Thoracic aorta (tissue), 2 donors: ENCODE data around the gene RAB36. TPM values are rescaled to one million over a fixed set of nuclear protein-coding genes. Genes with fewer than 3 reads are reported as not detected.

ENCODE experiments used
- ATAC-seq: fragments of 150-250 bp; one replicate; pipeline ENCODE4 v1.8.0; 2017; ENCODE audit warnings: low read depth; ENCODE audit not compliant: insufficient number of reproducible peaks, low FRiP score
- DNase-seq: peaks from one replicate; pipeline ENCODE4 v3.0.0-alpha.2; 2020; ENCODE audit warnings: low spot score
- H3K27ac ChIP-seq, 2 donors: fragments of 200-600 bp; sonication (generic); 1 replicate in 1 of 2; 2 replicates in 1 of 2; pipeline ENCODE4 v1.5.1; 2016; ENCODE audit warnings: mild to moderate bottlenecking in 2 of 2, moderate library complexity in 2 of 2
- H3K27me3 ChIP-seq: fragments of 200-600 bp; sonication (generic); replicated peaks from 2 replicates; pipeline ENCODE4 v1.6.0; 2016; ENCODE audit warnings: mild to moderate bottlenecking; ENCODE audit not compliant: insufficient read depth
- H3K36me3 ChIP-seq: fragments of 200-600 bp; sonication (generic); one replicate; pipeline ENCODE4 v1.5.1; 2016
- H3K4me1 ChIP-seq, 2 donors: fragments of 200-600 bp; sonication (generic); 1 replicate in 1 of 2; 2 replicates in 1 of 2; pipeline versions ENCODE4 v1.5.1 to v1.6.0; 2016; ENCODE audit warnings: low read depth in 2 of 2, mild to moderate bottlenecking in 1 of 2; ENCODE audit not compliant: control insufficient read depth in 1 of 2
- H3K4me3 ChIP-seq: fragments of 200-600 bp; sonication (generic); 2 replicates; pipeline ENCODE4 v1.5.1; 2016; ENCODE audit warnings: mild to moderate bottlenecking
- H3K9me3 ChIP-seq: fragments of 200-600 bp; sonication (generic); 2 replicates; pipeline ENCODE4 v1.5.1; 2016
- total RNA-seq, 2 donors: library from RNA; depleted of rRNA; stranded (reverse); fragments of >200 nt; gene quantifications; one replicate each; pipeline versions ENCODE4 v1.1.0 to v1.2.3, GENCODE V29; 2016
- TF ChIP-seq, protein P1 (sequence below): fragments of 200-600 bp; sonication (generic); IDR thresholded peaks from one replicate; pipeline ENCODE4 v1.5.1; 2019; ENCODE audit warnings: antibody characterized with exemption

RAB36 gene
- total RNA-seq, 2 donors from 2014 or later: 3.5 to 4.5 TPM

- Histone ChIP-seq H3K27ac (no peak overlapping the region), H3K9me3 (no peaks in the 10 kb centered on the region), H3K4me1 (peaks cover 30 to 49% of the 10 kb centered on the region in 2 donors), H3K27me3 (no peaks in the 10 kb centered on the region), H3K36me3 (no peaks in the 10 kb centered on the region), H3K4me3 (no peak overlapping the region)
- TF ChIP-seq, protein P1, sequence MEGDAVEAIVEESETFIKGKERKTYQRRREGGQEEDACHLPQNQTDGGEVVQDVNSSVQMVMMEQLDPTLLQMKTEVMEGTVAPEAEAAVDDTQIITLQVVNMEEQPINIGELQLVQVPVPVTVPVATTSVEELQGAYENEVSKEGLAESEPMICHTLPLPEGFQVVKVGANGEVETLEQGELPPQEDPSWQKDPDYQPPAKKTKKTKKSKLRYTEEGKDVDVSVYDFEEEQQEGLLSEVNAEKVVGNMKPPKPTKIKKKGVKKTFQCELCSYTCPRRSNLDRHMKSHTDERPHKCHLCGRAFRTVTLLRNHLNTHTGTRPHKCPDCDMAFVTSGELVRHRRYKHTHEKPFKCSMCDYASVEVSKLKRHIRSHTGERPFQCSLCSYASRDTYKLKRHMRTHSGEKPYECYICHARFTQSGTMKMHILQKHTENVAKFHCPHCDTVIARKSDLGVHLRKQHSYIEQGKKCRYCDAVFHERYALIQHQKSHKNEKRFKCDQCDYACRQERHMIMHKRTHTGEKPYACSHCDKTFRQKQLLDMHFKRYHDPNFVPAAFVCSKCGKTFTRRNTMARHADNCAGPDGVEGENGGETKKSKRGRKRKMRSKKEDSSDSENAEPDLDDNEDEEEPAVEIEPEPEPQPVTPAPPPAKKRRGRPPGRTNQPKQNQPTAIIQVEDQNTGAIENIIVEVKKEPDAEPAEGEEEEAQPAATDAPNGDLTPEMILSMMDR: no peak
- ATAC-seq: no peak
- no peak for DNase-seq
Observed at GRCh38 chr22:23206915-23207314, 61.6 kb downstream of the RAB36 start.

GRCh38 chr22:23207729-23208393 lies 62.6 kb downstream of the RAB36 start:
- TF ChIP-seq, protein P1: no peak
- no peak overlapping the region for H3K4me3 ChIP-seq
- ATAC-seq (no peak), DNase-seq (no peak)
- no peaks in the 10 kb centered on the region for H3K27me3 ChIP-seq
- H3K4me1 ChIP-seq: peaks cover 36 to 59% of the 10 kb centered on the region in 2 donors
- H3K36me3 ChIP-seq: no peaks in the 10 kb centered on the region
- peak overlapping the region in 1 of 2 donors; percentile 20 for H3K27ac ChIP-seq
- no peaks in the 10 kb centered on the region for H3K9me3 ChIP-seq

DNA sequence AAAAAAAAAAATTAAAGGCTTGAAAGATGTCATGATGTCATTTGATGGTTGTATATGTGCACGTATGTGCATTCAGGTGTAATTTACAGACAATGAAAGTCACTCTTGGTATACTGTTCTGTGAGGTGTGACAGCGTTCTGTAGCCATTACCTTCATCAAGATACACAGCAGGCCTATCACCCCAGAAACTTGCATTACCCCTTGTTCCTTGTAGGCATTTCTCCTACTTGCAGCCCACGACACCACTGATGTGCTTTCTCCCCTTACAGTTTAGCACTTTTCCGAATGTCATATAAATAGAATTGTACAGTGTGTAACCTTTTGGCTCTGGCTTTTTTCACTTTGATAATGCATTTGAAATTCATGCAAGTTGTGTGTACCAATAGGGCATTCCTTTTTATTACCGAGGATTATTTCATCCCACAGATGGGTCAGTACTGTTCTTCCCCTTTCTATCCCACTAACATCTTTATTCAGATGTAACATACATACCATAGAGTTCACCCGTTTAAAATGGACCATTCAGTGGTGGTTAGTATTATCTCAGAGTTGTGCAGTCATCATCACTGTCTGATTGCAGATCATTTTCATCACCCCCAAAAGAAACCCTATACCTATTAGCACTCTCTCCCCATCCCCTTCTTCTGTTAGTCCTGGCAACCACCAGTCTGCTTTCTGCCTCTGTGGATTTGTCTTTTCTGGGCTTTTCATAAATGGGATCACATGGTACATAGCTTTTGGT lies 65.3 kb downstream of the RAB36 start:
- H3K36me3 ChIP-seq: no peaks in the 10 kb centered on the region
- no peak for DNase-seq
- H3K27me3 ChIP-seq: no peaks in the 10 kb centered on the region
- TF ChIP-seq, protein P1: no peak
- H3K27ac ChIP-seq: no peak overlapping the region
- peaks cover 31 to 58% of the 10 kb centered on the region in 2 donors for H3K4me1 ChIP-seq
- no peak for ATAC-seq
- no peaks in the 10 kb centered on the region for H3K9me3 ChIP-seq
- H3K4me3 ChIP-seq: no peak overlapping the region

GRCh38 chr22:23211622-23212021 lies 66.3 kb downstream of the RAB36 start:
- DNase-seq (no peak), ATAC-seq (no peak)
- Histone ChIP-seq H3K4me3 (no peak overlapping the region), H3K27me3 (no peaks in the 10 kb centered on the region), H3K9me3 (no peaks in the 10 kb centered on the region), H3K27ac (peak overlapping the region in 1 of 2 donors; percentile 17), H3K36me3 (no peaks in the 10 kb centered on the region), H3K4me1 (peaks cover 33 to 61% of the 10 kb centered on the region in 2 donors)
- TF ChIP-seq, protein P1: no peak
